Hippocampal formation (tissue), 2 donors: ENCODE results near the gene RPL29.
A peak's percentile ranks its signal among the peaks of the same experiment; 100 is the strongest.
"Not testable (repeated sequence)": the region's sequence is repeated elsewhere in the genome, so short reads cannot be mapped to it uniquely, and the experiment has no call there.

ENCODE experiments used
- DNase-seq, 2 donors: peaks; one replicate each; lab custom pipeline; 2025; lab: John Stamatoyannopoulos, UW

RPL29 gene

GRCh38 chr3:52005571-52005986 lies 9.9 kb upstream of the RPL29 start:
- DNase-seq = no peak

- DNase-seq = no peak
These were observed 9.3 kb upstream of the RPL29 start for GRCh38 chr3:52004906-52005395.

DNA sequence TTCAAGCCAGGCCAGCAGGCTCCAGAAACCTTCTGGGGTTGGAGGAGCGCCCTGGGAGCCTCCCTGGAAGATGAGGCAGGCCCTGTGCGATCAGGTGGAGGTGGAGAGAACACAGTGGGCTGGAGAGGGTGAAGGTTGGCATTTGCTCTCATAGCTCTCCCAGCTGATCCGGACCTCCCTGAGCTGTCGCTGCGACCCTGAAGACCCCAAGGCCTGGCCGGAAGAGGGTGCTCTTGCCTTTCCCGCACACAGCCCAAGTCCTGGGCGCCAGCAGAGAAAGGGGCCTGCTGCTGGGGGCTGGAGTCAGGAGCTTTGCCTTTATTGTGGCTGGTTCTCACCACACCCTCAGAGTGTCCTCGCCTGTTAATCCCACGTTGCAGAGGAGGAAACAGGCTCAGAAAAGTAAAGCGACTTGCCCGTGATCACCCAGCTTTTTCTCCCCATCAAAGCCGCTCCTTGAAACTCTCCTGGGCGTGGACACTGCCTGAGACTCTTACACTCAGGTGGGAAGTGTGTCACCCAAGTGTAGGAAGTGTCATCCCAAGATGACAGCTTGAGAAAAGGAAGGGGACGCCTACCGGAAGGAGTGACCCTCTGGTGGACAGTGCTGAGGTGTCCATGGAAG lies 8.6 kb upstream of the RPL29 start:
- DNase-seq = peak; percentile 45 to 70

- no peak for DNase-seq
These were observed 7.1 kb upstream of the RPL29 start for GRCh38 chr3:52002748-52003147.

DNA sequence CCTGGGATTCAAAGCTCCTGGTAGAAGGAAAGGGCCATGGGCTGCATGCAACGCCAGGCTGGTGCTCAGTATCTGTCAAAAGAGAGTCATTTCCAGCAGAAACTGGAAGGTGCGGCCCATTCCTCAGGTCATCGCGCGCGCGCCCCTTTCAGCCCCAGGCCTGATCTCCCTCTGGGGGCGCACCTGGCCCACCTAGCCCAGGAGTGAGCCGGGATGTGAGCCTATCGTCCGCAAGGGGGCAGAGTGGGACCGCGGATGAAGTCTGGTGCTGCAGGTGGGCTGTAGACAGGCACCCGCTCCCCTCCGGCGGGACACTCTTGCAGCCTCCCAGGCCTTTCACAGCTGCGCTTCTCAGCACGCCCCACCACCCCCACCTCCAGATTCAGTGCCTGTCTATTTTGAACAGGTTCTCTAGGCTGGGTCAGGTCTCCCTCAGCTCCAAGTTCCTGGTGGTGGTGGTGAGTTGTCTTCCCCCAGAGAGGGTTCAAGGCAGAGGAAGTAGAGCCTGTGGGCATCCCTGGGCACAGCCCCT lies 5.8 kb upstream of the RPL29 start:
- DNase-seq = peak; percentile 50 to 63

- DNase-seq = no peak
These were observed 4.2 kb upstream of the RPL29 start for GRCh38 chr3:51999846-52000245.

- DNase-seq = no peak
These were observed 3.1 kb upstream of the RPL29 start for GRCh38 chr3:51998774-51999173.

- DNase-seq = no peak
These were observed 2.4 kb upstream of the RPL29 start for GRCh38 chr3:51997935-51998596.

GRCh38 chr3:51997172-51997571 lies 1.5 kb upstream of the RPL29 start:
- no peak for DNase-seq

DNA sequence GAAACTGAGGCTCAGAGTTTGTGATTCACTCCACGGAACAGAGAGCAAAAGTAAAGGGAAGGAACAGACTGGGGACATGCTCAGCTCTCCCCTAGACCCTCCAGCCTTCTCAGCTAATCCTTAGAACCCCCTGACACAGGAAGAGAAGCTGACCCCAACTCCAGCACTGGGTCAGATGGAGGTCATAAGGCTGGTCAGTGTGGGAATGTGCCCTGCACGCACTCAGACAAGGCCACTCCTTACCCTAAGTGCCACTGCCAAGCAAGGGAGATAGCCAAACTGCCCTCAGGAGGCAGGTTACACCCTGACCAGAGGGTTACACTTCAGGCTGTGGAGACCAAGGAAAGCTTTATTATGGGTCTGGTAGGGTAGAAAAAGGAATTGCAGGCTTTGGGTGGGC lies 1.2 kb downstream of the RPL29 start:
- no peak for DNase-seq

DNA sequence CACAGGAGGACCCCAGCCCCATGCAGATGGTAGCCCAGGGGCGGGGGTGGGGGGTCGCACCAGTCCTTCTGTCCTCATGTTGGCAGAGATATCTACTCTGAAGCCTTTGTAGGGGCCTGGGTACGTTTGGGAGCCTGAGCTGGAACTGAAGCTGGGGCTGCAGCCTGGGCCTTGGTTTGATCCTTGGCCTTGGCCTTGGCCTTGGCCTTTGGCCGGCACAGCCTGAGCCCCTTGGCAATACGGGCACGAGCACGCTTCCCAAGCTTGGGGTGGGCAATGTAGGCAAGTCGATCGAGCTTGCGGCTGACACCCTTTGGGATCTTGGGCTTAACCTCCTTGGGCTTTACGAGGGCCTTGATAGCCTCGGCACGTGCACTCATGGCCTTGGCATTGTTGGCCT lies 2.0 kb downstream of the RPL29 start:
- DNase-seq = not testable (repeated sequence)

DNA sequence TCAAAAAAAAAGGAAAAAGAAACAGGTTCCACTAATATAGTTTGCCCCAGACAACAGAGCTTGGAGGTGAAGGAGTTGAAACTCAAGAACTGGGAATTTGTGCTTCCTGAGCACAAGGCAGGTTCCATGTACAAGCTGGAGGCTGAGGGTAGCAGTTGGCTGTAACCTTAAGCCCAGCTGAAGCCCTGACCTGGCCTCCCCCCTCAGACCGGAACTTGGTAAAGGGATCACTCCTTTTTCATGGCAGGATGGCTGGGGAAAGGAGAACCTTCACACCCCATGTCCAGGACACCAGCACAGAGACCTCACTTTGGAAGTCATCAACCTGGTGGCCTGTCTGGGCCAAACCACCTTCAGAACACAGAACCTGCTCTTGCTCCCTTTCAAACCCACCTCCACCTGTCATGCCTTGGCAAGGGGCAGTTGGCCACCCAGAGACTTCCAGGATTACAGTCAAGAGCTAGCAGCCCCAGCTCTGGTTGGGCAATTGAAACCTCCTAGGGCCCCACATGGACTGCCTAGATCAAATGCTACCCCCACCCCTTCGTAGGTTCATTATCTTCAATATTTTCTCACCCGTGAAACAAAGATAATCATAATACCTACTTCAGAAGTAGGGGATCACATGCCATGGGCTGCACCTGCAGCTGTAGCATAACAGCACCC lies 3.5 kb downstream of the RPL29 start:
- no peak for DNase-seq

- not testable (repeated sequence) for DNase-seq
These were observed 5.2 kb downstream of the RPL29 start for GRCh38 chr3:51990501-51990971.

- DNase-seq = no peak
These were observed 7.2 kb downstream of the RPL29 start for GRCh38 chr3:51988286-51989146.

- DNase-seq = no peak
These were observed 8.1 kb downstream of the RPL29 start for GRCh38 chr3:51987568-51987967.

DNA sequence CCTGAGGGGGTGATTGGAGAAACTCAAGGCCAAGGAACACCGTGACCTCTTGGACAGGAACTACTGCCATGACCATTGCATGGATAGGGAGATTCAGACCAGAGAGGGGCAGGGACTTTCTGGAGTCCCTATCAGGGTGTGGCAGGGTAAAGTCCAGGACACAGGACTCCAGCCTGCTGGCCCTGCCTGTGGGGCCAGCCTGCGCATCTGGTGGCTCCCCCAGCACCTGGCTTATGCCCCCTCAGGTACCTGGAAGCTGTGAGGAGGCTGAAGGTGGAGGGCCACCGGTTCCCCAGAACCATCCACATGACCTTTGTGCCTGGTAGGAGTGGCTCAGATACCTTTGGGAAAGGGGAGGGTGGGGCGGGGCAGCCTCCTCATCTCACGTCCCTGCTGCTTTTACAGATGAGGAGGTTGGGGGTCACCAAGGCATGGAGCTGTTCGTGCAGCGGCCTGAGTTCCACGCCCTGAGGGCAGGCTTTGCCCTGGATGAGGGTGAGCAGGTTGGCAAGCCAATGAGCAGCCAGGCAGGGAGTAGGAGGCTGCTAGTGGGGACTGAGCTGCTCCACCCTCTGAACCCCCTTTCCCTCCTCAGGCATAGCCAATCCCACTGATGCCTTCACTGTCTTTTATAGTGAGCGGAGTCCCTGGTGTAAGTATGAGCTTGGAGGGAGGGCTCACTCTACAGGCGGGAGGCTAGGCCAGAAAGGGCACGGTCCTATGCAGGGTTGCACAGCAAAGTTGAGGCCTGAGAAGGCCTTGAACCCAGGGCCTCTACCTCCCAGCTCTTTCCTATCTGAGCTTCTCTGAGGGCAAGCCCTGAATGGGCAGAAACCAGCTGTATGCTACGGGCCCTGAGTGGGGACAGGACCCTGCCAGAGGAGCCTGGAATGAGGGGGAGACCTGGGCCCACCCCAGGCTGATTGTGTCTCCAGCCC lies 9.4 kb downstream of the RPL29 start:
- no peak for DNase-seq

DNA sequence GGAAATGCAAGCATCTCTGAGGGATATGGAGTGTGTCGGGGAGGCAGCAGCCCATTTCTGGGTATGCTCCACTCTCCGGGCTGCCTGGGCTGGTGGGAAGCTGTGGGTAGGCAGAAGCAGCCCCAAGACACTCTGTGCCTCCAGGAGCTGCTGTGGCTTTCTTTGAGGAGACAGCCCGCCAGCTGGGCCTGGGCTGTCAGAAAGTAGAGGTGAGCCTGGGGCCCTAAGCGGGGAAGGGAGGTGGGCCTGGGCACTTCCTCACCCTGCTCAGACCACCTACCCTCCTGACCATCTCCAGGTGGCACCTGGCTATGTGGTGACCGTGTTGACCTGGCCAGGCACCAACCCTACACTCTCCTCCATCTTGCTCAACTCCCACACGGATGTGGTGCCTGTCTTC lies 10.6 kb downstream of the RPL29 start:
- DNase-seq = no peak

GRCh38 chr3:51984269-51984647 lies 11.4 kb downstream of the RPL29 start:
- DNase-seq = no peak

GRCh38 chr3:51983578-51984268 lies 12.0 kb downstream of the RPL29 start:
- DNase-seq = no peak
